ENCODE measurements around the gene HDHD2. TPM values are rescaled to one million over a fixed set of nuclear protein-coding genes. Genes with fewer than 3 reads are reported as not detected.

HDHD2 gene
- total RNA-seq, 1 donor from 2014 or later, result 47.2 TPM

GRCh38 chr18:47146206-47146605 lies 4.1 kb downstream of the HDHD2 start:
- H3K4me1 Mint-ChIP-seq (ENCODE audit: low read depth), result peaks cover 19% of the 10 kb centered on the region
- no peak for TF ChIP-seq CTCF (IDR thresholded peaks at IDR 0.05; ENCODE audit: unreplicated experiment)
- no peak overlapping the region for H3K27ac Mint-ChIP-seq
- H3K4me3 Mint-ChIP-seq (ENCODE audit: low read depth), result no peak overlapping the region
- no peak for DNase-seq (ENCODE audit: low spot score, unreplicated experiment)
- no peaks in the 10 kb centered on the region for H3K36me3 Mint-ChIP-seq (ENCODE audit: insufficient read depth)
- H3K9me3 Mint-ChIP-seq (ENCODE audit: low read depth), result no peaks in the 10 kb centered on the region
- no peaks in the 10 kb centered on the region for H3K27me3 Mint-ChIP-seq

- no peak for TF ChIP-seq CTCF (IDR thresholded peaks at IDR 0.05; ENCODE audit: unreplicated experiment)
- H3K27me3 Mint-ChIP-seq, result no peaks in the 10 kb centered on the region
- H3K4me3 Mint-ChIP-seq (ENCODE audit: low read depth), result no peak overlapping the region
- no peak for DNase-seq (ENCODE audit: low spot score, unreplicated experiment)
- no peak overlapping the region for H3K27ac Mint-ChIP-seq
- H3K4me1 Mint-ChIP-seq (ENCODE audit: low read depth), result peaks cover 10% of the 10 kb centered on the region
- H3K36me3 Mint-ChIP-seq (ENCODE audit: insufficient read depth), result peaks cover 2% of the 10 kb centered on the region
- no peaks in the 10 kb centered on the region for H3K9me3 Mint-ChIP-seq (ENCODE audit: low read depth)
Measured at GRCh38 chr18:47143899-47144485, 6.3 kb downstream of the HDHD2 start.

- H3K4me3 Mint-ChIP-seq (ENCODE audit: low read depth), result no peak overlapping the region
- no peak for TF ChIP-seq CTCF (IDR thresholded peaks at IDR 0.05; ENCODE audit: unreplicated experiment)
- DNase-seq (ENCODE audit: low spot score, unreplicated experiment), result no peak
- H3K9me3 Mint-ChIP-seq (ENCODE audit: low read depth), result no peaks in the 10 kb centered on the region
- no peak overlapping the region for H3K27ac Mint-ChIP-seq
- peaks cover 2% of the 10 kb centered on the region for H3K36me3 Mint-ChIP-seq (ENCODE audit: insufficient read depth)
- peaks cover 3% of the 10 kb centered on the region for H3K4me1 Mint-ChIP-seq (ENCODE audit: low read depth)
- H3K27me3 Mint-ChIP-seq, result no peaks in the 10 kb centered on the region
Measured at GRCh38 chr18:47143153-47143552, 7.1 kb downstream of the HDHD2 start.

- H3K9me3 Mint-ChIP-seq (ENCODE audit: low read depth), result no peaks in the 10 kb centered on the region
- TF ChIP-seq CTCF (IDR thresholded peaks at IDR 0.05; ENCODE audit: unreplicated experiment), result no peak
- no peak overlapping the region for H3K27ac Mint-ChIP-seq
- no peak overlapping the region for H3K4me3 Mint-ChIP-seq (ENCODE audit: low read depth)
- H3K36me3 Mint-ChIP-seq (ENCODE audit: insufficient read depth), result peaks cover 5% of the 10 kb centered on the region
- no peaks in the 10 kb centered on the region for H3K27me3 Mint-ChIP-seq
- no peak for DNase-seq (ENCODE audit: low spot score, unreplicated experiment)
- H3K4me1 Mint-ChIP-seq (ENCODE audit: low read depth), result peaks cover 3% of the 10 kb centered on the region
Measured at GRCh38 chr18:47141289-47141688, 9.0 kb downstream of the HDHD2 start.

GRCh38 chr18:47121146-47121545 lies 29.2 kb downstream of the HDHD2 start:
- peaks cover 25% of the 10 kb centered on the region for H3K36me3 Mint-ChIP-seq (ENCODE audit: insufficient read depth)
- H3K4me3 Mint-ChIP-seq (ENCODE audit: low read depth), result no peak overlapping the region
- H3K27ac Mint-ChIP-seq, result no peak overlapping the region
- no peaks in the 10 kb centered on the region for H3K27me3 Mint-ChIP-seq
- no peak for DNase-seq (ENCODE audit: low spot score, unreplicated experiment)
- H3K9me3 Mint-ChIP-seq (ENCODE audit: low read depth), result no peaks in the 10 kb centered on the region
- peaks cover 6% of the 10 kb centered on the region for H3K4me1 Mint-ChIP-seq (ENCODE audit: low read depth)
- TF ChIP-seq CTCF (IDR thresholded peaks at IDR 0.05; ENCODE audit: unreplicated experiment), result no peak

Data from progenitor cell of endocrine pancreas (in vitro differentiated cells).